GM12873 (cell line): ENCODE measurements around the gene ACTL8.

Source experiments
- TF ChIP-seq, protein P1 (sequence below): IDR thresholded peaks from 2 replicates; pipeline ENCODE4 v1.5.1; 2012; ENCODE audit warnings: low read depth, mild to moderate bottlenecking, moderate library complexity, low read length, control low read depth; ENCODE audit not compliant: insufficient read depth; ENCODE audit errors: missing control alignments

Gene ACTL8

GRCh38 chr1:17795836-17796645 is 40.9 kb downstream of the ACTL8 start:
- TF ChIP-seq, protein P1, sequence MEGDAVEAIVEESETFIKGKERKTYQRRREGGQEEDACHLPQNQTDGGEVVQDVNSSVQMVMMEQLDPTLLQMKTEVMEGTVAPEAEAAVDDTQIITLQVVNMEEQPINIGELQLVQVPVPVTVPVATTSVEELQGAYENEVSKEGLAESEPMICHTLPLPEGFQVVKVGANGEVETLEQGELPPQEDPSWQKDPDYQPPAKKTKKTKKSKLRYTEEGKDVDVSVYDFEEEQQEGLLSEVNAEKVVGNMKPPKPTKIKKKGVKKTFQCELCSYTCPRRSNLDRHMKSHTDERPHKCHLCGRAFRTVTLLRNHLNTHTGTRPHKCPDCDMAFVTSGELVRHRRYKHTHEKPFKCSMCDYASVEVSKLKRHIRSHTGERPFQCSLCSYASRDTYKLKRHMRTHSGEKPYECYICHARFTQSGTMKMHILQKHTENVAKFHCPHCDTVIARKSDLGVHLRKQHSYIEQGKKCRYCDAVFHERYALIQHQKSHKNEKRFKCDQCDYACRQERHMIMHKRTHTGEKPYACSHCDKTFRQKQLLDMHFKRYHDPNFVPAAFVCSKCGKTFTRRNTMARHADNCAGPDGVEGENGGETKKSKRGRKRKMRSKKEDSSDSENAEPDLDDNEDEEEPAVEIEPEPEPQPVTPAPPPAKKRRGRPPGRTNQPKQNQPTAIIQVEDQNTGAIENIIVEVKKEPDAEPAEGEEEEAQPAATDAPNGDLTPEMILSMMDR: no peak

GRCh38 chr1:17797478-17797877 is 42.3 kb downstream of the ACTL8 start:
- TF ChIP-seq, protein P1: no peak

DNA sequence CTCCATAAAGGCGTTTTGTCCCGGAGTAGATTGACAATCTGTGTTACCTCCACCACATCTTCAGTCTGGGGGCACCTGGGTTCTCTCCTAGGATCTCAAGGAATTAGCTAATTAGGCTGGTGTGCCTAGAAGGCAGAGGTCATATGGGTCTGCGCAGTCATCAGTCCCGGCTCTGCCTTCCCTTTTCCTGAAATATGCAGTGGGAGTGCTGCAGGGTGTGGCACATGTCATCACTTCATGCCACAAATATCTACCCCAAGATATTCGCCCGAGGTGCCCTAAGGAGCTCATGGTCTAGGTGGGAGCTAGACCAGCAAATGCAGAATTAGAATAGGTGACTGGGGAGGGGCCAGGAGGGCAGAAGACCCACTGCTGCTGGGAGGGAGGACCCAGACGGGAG is 42.9 kb downstream of the ACTL8 start:
- TF ChIP-seq, protein P1: no peak

- TF ChIP-seq, protein P1: no peak
These were observed 43.8 kb downstream of the ACTL8 start for GRCh38 chr1:17798799-17799382.

DNA sequence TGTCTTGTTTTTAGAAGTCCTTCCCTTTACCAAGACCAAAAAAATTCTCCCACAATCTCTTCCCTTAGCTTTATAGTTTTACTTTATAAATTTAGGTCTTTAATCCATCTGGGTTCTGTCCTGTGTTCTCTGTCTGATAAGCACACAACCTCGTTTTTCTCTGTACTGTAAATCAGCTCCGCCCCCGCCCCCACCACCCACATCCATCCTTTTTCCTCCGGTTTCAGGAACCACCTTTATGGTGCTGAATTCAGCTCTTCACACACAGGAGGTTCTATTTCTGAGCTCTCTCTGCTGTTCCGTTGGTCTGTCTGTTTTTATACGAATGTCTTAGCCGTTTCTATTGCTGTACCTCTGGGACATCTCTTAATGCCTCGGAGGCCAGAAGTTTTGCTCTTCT is 44.5 kb downstream of the ACTL8 start:
- TF ChIP-seq, protein P1: no peak

GRCh38 chr1:17802164-17802563 is 47.0 kb downstream of the ACTL8 start:
- TF ChIP-seq, protein P1: no peak

- TF ChIP-seq, protein P1: no peak
These were observed 47.8 kb downstream of the ACTL8 start for GRCh38 chr1:17802945-17803344.
